HepG2 (cell line): Measurements from ENCODE around the gene HLCS. TPM values are rescaled to one million over a fixed set of nuclear protein-coding genes. Genes with fewer than 3 reads are reported as not detected.

Experiments
- AHR ChIP-seq: IDR thresholded peaks from 2 replicates; pipeline ENCODE4 v1.6.1; 2018; ENCODE audit warnings: missing genetic modification reagents, missing compliant biosample characterization
- BCLAF1 ChIP-seq: fragments of 450-650 bp; IDR thresholded peaks from 2 replicates; pipeline ENCODE4 v1.6.1; 2017; ENCODE audit warnings: mild to moderate bottlenecking
- ELF4 ChIP-seq: sonication (generic); formaldehyde crosslinking; IDR thresholded peaks from 2 replicates; pipeline ENCODE4 v1.5.0; 2020; ENCODE audit warnings: missing genetic modification reagents, mild to moderate bottlenecking, moderate library complexity, borderline replicate concordance
- HDAC6 ChIP-seq: fragments of 200-600 bp; sonication (generic); IDR thresholded peaks from 2 replicates; pipeline ENCODE4 v1.7.0; 2017; ENCODE audit warnings: mild to moderate bottlenecking, antibody characterized with exemption, low read length, low read depth
- IRF9 ChIP-seq: sonication (generic); formaldehyde crosslinking; IDR thresholded peaks from 2 replicates; pipeline ENCODE4 v1.8.0; 2022; ENCODE audit warnings: missing genetic modification reagents, mild to moderate bottlenecking, borderline replicate concordance
- POLR2A ChIP-seq, 2 experiments: IDR thresholded peaks; 2 replicates each; pipeline ENCODE4 v1.6.1; 2011; ENCODE audit warnings: low read depth in 2 of 2, low read length in 2 of 2, mild to moderate bottlenecking in 1 of 2, moderate library complexity in 1 of 2; ENCODE audit not compliant: insufficient read depth in 1 of 2
- RXRB ChIP-seq: IDR thresholded peaks from 2 replicates; pipeline ENCODE4 v1.6.1; 2016; ENCODE audit warnings: borderline replicate concordance, missing genetic modification reagents, missing compliant biosample characterization
- SKI ChIP-seq: fragments of 450-650 bp; IDR thresholded peaks from one replicate; pipeline ENCODE4 v1.6.1; 2018; ENCODE audit warnings: mild to moderate bottlenecking; ENCODE audit not compliant: partially characterized antibody
- SYNCRIP ChIP-seq: fragments of 200-400 bp; formaldehyde crosslinking; IDR thresholded peaks from 2 replicates; pipeline ENCODE4 v1.6.1; 2018; ENCODE audit warnings: mild to moderate bottlenecking, low read depth, low read length; ENCODE audit not compliant: insufficient read depth
- TEAD3 ChIP-seq: optimal IDR thresholded peaks from 2 replicates; pipeline ENCODE3; 2016; ENCODE audit warnings: borderline replicate concordance
- TGIF2 ChIP-seq: IDR thresholded peaks from 2 replicates; pipeline ENCODE4 v1.6.1; 2016; ENCODE audit warnings: control low read depth, missing compliant biosample characterization
- ZBTB33 ChIP-seq: sonication (generic); formaldehyde crosslinking; IDR thresholded peaks from 2 replicates; pipeline ENCODE4 v1.4.0; 2020; ENCODE audit warnings: missing genetic modification reagents
- ZMYM3 ChIP-seq: sonication (generic); formaldehyde crosslinking; IDR thresholded peaks from 2 replicates; pipeline ENCODE4 v1.5.1; 2020; ENCODE audit warnings: mild to moderate bottlenecking, missing genetic modification reagents
- ZNF280B ChIP-seq: sonication (generic); formaldehyde crosslinking; IDR thresholded peaks from 2 replicates; pipeline ENCODE4 v1.5.0; 2020; ENCODE audit warnings: missing genetic modification reagents, mild to moderate bottlenecking, borderline replicate concordance
- ZNF282 ChIP-seq: fragments of 450-650 bp; IDR thresholded peaks from 2 replicates; pipeline ENCODE4 v1.6.1; 2018; ENCODE audit not compliant: partially characterized antibody
- ZNF549 ChIP-seq: sonication (generic); formaldehyde crosslinking; IDR thresholded peaks from 2 replicates; pipeline ENCODE4 v1.5.0; 2020; ENCODE audit warnings: missing genetic modification reagents
- ZNF552 ChIP-seq: sonication (generic); formaldehyde crosslinking; IDR thresholded peaks from 2 replicates; pipeline ENCODE4 v1.9.0; 2022; ENCODE audit warnings: missing genetic modification reagents, mild to moderate bottlenecking, borderline replicate concordance
- ZNF660 ChIP-seq: sonication (generic); formaldehyde crosslinking; IDR thresholded peaks from 2 replicates; pipeline ENCODE4 v1.5.1; 2020; ENCODE audit warnings: mild to moderate bottlenecking, low read depth, missing genetic modification reagents, borderline replicate concordance
- ZSCAN9 ChIP-seq: IDR thresholded peaks from 2 replicates; pipeline ENCODE4 v1.6.1; 2016; ENCODE audit warnings: borderline replicate concordance
- polyA plus RNA-seq, 8 experiments: library from polyadenylated mRNA; depleted of rRNA in 3 of 8; stranded (reverse) in 7 of 8; unstranded in 1 of 8; fragments of >200 nt; fragmentation: Illumina TruSeq in 4 of 8; extraction: Trizol in 4 of 8; gene quantifications; 2 replicates each; pipeline versions ENCODE4 v1.2.1 to v1.2.3, GENCODE V29; 2011 to 2016; ENCODE audit warnings: low read depth in 4 of 8, missing spikeins in 1 of 8, mixed read lengths in 1 of 8; ENCODE audit not compliant: insufficient read depth in 1 of 8
- total RNA-seq, 5 experiments: library from RNA; depleted of rRNA; stranded (reverse); fragments of >200 nt; fragmentation: Illumina TruSeq; extraction: Trizol; gene quantifications; 2 replicates each; pipeline ENCODE4 v1.2.3, GENCODE V29; 2016; ENCODE audit warnings: low read depth in 1 of 5

Gene HLCS
- total and polyA plus RNA-seq, 2 of the 13 experiments (the other 11 are each of a cell fraction or from before 2014, with no cell fraction given): 7.9 to 12.3 TPM

GRCh38 chr21:36989699-36990507 is 23.4 kb upstream of the HLCS start (continued):
- peak; percentile 30; the same call in 1 of the 2 replicates for TF ChIP-seq ZNF280B
- TF ChIP-seq IRF9: peak; percentile 75; the same call in 1 of the 2 replicates
- no peak for TF ChIP-seq ZMYM3 (CRISPR knock-in tag)
- TF ChIP-seq ZNF282: no peak
- TF ChIP-seq HDAC6: no peak
- peak; percentile 10 for TF ChIP-seq RXRB (CRISPR knock-in tag)
- peak; percentile 55 for TF ChIP-seq SKI
- TF ChIP-seq ZNF549 (CRISPR knock-in tag): 0 out of 2 replicates have a peak, but pooled peaks have one; percentile 34
- TF ChIP-seq TGIF2 (CRISPR knock-in tag): 0 out of 2 replicates have a peak, but pooled peaks have one; percentile 18
- peak; percentile 68; the same call in 1 of the 2 replicates for TF ChIP-seq ZNF552 (CRISPR knock-in tag)
- TF ChIP-seq ZNF660 (CRISPR knock-in tag): no peak
- no peak for TF ChIP-seq ELF4 (CRISPR knock-in tag)
- TF ChIP-seq SYNCRIP: no peak
- no peak for TF ChIP-seq AHR (CRISPR knock-in tag)
- TF ChIP-seq BCLAF1: no peak
- TF ChIP-seq ZBTB33: peak; percentile 88
- peak; percentile 25 for TF ChIP-seq TEAD3 (CRISPR knock-in tag)
- TF ChIP-seq ZSCAN9 (CRISPR knock-in tag): peak; percentile 85; the same call in 1 of the 2 replicates
- TF ChIP-seq POLR2A (IDR thresholded peaks at IDR 0.05; ENCODE audit: insufficient read depth in 1 of 2, low read depth in 2 of 2, low read length in 2 of 2): peak; percentile 72 to 75; a peak in 3 of 4 replicates
